Measurements from ENCODE around the gene KANSL1L.

Gene KANSL1L

GRCh38 chr2:210055825-210056224, 115.4 kb downstream of the KANSL1L start:
- no peak for DNase-seq (ENCODE audit: low spot score)
- TF ChIP-seq CTCF (IDR thresholded peaks at IDR 0.05; ENCODE audit: extremely low read depth, missing control alignments) = no peak

- DNase-seq (ENCODE audit: low spot score) = no peak
- TF ChIP-seq CTCF (IDR thresholded peaks at IDR 0.05; ENCODE audit: extremely low read depth, missing control alignments) = no peak
Measured at GRCh38 chr2:210054696-210055095, 116.5 kb downstream of the KANSL1L start.

- TF ChIP-seq CTCF (IDR thresholded peaks at IDR 0.05; ENCODE audit: extremely low read depth, missing control alignments) = no peak
- DNase-seq (ENCODE audit: low spot score) = no peak
Measured at GRCh38 chr2:210050885-210051284, 120.3 kb downstream of the KANSL1L start.

- DNase-seq (ENCODE audit: low spot score) = no peak
- TF ChIP-seq CTCF (IDR thresholded peaks at IDR 0.05; ENCODE audit: extremely low read depth, missing control alignments) = no peak
Measured at GRCh38 chr2:210049831-210050230, 121.4 kb downstream of the KANSL1L start.

- TF ChIP-seq CTCF (IDR thresholded peaks at IDR 0.05; ENCODE audit: extremely low read depth, missing control alignments) = no peak
- no peak for DNase-seq (ENCODE audit: low spot score)
Measured at GRCh38 chr2:210046851-210047500, 124.2 kb downstream of the KANSL1L start.

- TF ChIP-seq CTCF (IDR thresholded peaks at IDR 0.05; ENCODE audit: extremely low read depth, missing control alignments) = no peak
- no peak for DNase-seq (ENCODE audit: low spot score)
Measured at GRCh38 chr2:210038078-210038477, 133.1 kb downstream of the KANSL1L start.

GRCh38 chr2:210035679-210036078, 135.5 kb downstream of the KANSL1L start:
- no peak for TF ChIP-seq CTCF (IDR thresholded peaks at IDR 0.05; ENCODE audit: extremely low read depth, missing control alignments)

More at GRCh38 chr2:210035679-210036078, 135.5 kb downstream of the KANSL1L start:
- DNase-seq (ENCODE audit: low spot score) = no peak
